ENCODE data around the gene HMGN4. TPM values are rescaled to one million over a fixed set of nuclear protein-coding genes. Genes with fewer than 3 reads are reported as not detected.

The HMGN4 gene
- total and polyA plus RNA-seq, 9 of the 15 experiments (the other 6 are each of a cell fraction or from before 2014, with no cell fraction given): 35.4 to 134 (median 94.1) TPM

DNA sequence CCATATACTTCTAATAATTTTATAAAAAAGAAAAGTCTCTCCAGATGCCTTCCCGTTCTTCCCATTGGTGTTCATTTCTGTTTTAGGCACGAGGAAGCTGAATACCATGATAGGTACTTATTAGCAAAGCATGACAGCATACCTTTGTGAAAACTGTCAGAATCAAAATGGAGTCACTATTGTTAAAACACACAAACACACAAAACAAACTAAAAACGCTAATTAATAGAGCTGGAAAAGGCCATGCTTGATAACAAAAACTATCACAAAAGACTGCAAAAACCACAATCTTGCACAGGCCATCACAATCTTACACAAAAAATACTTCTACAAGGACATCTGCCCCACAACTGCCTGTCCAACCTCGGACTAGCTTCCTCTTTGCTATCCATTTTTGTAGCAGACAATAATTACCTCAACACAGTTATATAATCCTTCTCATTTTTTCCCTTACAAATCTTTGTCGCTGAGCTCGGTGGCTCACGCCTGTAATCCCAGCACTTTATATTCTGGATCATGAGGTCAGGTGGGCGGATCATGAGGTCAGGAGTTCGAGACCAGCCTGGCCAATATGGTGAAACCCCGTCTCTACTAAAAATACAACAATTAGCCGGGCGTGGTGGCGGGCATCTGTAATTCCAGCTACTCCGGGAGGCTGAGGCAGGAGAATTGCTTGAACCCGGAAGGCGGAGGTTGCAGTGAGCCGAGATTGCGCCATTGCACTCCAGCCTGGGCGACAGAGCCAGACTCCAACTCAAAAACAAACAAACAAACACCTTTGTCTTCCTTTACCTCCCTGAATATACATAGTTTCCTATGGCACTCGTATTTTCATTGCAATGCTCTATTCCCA, 55.3 kb downstream of the HMGN4 start (continued):
- peak; percentile 6 for TF ChIP-seq HDAC3 (IDR thresholded peaks at IDR 0.05; ENCODE audit: borderline replicate concordance, partially characterized antibody)
- TF ChIP-seq, protein P1, sequence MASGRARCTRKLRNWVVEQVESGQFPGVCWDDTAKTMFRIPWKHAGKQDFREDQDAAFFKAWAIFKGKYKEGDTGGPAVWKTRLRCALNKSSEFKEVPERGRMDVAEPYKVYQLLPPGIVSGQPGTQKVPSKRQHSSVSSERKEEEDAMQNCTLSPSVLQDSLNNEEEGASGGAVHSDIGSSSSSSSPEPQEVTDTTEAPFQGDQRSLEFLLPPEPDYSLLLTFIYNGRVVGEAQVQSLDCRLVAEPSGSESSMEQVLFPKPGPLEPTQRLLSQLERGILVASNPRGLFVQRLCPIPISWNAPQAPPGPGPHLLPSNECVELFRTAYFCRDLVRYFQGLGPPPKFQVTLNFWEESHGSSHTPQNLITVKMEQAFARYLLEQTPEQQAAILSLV (tag; IDR thresholded peaks at IDR 0.05): peak; percentile 81
- TF ChIP-seq SMAD4 (CRISPR knock-in tag; conservative IDR thresholded peaks at IDR 0.05): peak; percentile 67; the same call in 1 of the 2 replicates
- no peak for TF ChIP-seq HNRNPLL (IDR thresholded peaks at IDR 0.05; ENCODE audit: low read depth, low read length, poor library complexity, severe bottlenecking)
- TF ChIP-seq ZNF133 (CRISPR knock-in tag; IDR thresholded peaks at IDR 0.05): no peak
- TF ChIP-seq, protein P2, sequence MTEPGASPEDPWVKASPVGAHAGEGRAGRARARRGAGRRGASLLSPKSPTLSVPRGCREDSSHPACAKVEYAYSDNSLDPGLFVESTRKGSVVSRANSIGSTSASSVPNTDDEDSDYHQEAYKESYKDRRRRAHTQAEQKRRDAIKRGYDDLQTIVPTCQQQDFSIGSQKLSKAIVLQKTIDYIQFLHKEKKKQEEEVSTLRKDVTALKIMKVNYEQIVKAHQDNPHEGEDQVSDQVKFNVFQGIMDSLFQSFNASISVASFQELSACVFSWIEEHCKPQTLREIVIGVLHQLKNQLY (CRISPR knock-in tag; conservative IDR thresholded peaks at IDR 0.05): no peak
- TF ChIP-seq, protein P3, sequence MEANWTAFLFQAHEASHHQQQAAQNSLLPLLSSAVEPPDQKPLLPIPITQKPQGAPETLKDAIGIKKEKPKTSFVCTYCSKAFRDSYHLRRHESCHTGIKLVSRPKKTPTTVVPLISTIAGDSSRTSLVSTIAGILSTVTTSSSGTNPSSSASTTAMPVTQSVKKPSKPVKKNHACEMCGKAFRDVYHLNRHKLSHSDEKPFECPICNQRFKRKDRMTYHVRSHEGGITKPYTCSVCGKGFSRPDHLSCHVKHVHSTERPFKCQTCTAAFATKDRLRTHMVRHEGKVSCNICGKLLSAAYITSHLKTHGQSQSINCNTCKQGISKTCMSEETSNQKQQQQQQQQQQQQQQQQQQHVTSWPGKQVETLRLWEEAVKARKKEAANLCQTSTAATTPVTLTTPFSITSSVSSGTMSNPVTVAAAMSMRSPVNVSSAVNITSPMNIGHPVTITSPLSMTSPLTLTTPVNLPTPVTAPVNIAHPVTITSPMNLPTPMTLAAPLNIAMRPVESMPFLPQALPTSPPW (CRISPR knock-in tag; IDR thresholded peaks at IDR 0.05): no peak
- TF ChIP-seq, protein P4, sequence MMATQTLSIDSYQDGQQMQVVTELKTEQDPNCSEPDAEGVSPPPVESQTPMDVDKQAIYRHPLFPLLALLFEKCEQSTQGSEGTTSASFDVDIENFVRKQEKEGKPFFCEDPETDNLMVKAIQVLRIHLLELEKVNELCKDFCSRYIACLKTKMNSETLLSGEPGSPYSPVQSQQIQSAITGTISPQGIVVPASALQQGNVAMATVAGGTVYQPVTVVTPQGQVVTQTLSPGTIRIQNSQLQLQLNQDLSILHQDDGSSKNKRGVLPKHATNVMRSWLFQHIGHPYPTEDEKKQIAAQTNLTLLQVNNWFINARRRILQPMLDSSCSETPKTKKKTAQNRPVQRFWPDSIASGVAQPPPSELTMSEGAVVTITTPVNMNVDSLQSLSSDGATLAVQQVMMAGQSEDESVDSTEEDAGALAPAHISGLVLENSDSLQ (IDR thresholded peaks at IDR 0.05): peak; percentile 32
- peak; percentile 91 for TF ChIP-seq CREB3 (tag; conservative IDR thresholded peaks at IDR 0.05; ENCODE audit: low read depth)
- peak; percentile 92 for TF ChIP-seq PTRF (tag; IDR thresholded peaks at IDR 0.05)
- peak; percentile 47 for TF ChIP-seq ETS2 (tag; IDR thresholded peaks at IDR 0.05; ENCODE audit: borderline replicate concordance, poor library complexity, severe bottlenecking)
- TF ChIP-seq NFIC (IDR thresholded peaks at IDR 0.05): no peak; the same call in 1 of the 2 replicates
- no peak for TF ChIP-seq SREBF2 (CRISPR knock-in tag; IDR thresholded peaks at IDR 0.05)
- peak; percentile 60 for TF ChIP-seq NBN (IDR thresholded peaks at IDR 0.05; ENCODE audit: low read depth)
- peak; percentile 69; the same call in 1 of the 2 replicates for TF ChIP-seq HIVEP1 (CRISPR knock-in tag; IDR thresholded peaks at IDR 0.05)
- TF ChIP-seq ZNF778 (CRISPR knock-in tag; IDR thresholded peaks at IDR 0.05): no peak
- no peak; the same call in 1 of the 2 replicates for TF ChIP-seq L3MBTL2 (IDR thresholded peaks at IDR 0.05)
- TF ChIP-seq ZFP36 (IDR thresholded peaks at IDR 0.05; ENCODE audit: low read depth, low read length, partially characterized antibody): no peak
- TF ChIP-seq ATF1 (CRISPR knock-in tag; IDR thresholded peaks at IDR 0.05): no peak
- TF ChIP-seq ATF1 (tag; IDR thresholded peaks at IDR 0.05): peak; percentile 51; the same call in 1 of the 2 replicates
- no peak for TF ChIP-seq IRF1 (CRISPR knock-in tag; IDR thresholded peaks at IDR 0.05; ENCODE audit: borderline replicate concordance)
- TF ChIP-seq MEF2D (tag; conservative IDR thresholded peaks at IDR 0.05; ENCODE audit: low read depth): peak; percentile 92

All from K562 (cell line).